ENCODE data around the gene FOXA2.

GRCh38 chr20:22604815-22605214, 20.4 kb upstream of the FOXA2 start:
- TF ChIP-seq CTCF (IDR thresholded peaks at IDR 0.05) (no peak), POLR2AphosphoS5 (IDR thresholded peaks at IDR 0.05; ENCODE audit: low read depth, low read length) (no peak), TCF7L2 (IDR thresholded peaks at IDR 0.05; ENCODE audit: low read depth, low read length) (no peak)

Measured in Panc1 (cell line).